Measurements from ENCODE around the gene GDF2. TPM values are rescaled to one million over a fixed set of nuclear protein-coding genes. Genes with fewer than 3 reads are reported as not detected.

The GDF2 gene
- total RNA-seq, 4 donors from 2014 or later: not detected

- Histone ChIP-seq H3K9me3 (no peaks in the 10 kb centered on the region), H3K27ac (peak overlapping the region in 2 of 4 donors; percentile 65 to 83), H3K4me3 (no peak overlapping the region), H3K36me3 (no peaks in the 10 kb centered on the region), H3K4me1 (peaks cover 0 to 20% (median 0%) of the 10 kb centered on the region in 4 donors), H3K27me3 (no peaks in the 10 kb centered on the region)
- DNase-seq: no peak
- TF ChIP-seq POLR2A (IDR thresholded peaks at IDR 0.05) (no peak), CTCF (IDR thresholded peaks at IDR 0.05) (no peak)
These were observed 7.6 kb downstream of the GDF2 start for GRCh38 chr10:47329855-47330254.

- no peaks in the 10 kb centered on the region for H3K9me3 ChIP-seq
- TF ChIP-seq CTCF (IDR thresholded peaks at IDR 0.05) (no peak), POLR2A (IDR thresholded peaks at IDR 0.05) (no peak)
- peaks cover 0 to 20% (median 0%) of the 10 kb centered on the region in 4 donors for H3K4me1 ChIP-seq
- no peak overlapping the region for H3K4me3 ChIP-seq
- no peaks in the 10 kb centered on the region for H3K36me3 ChIP-seq
- DNase-seq: no peak
- peak overlapping the region in 2 of 4 donors; percentile 65 to 83 for H3K27ac ChIP-seq
- no peaks in the 10 kb centered on the region for H3K27me3 ChIP-seq
These were observed 8.1 kb downstream of the GDF2 start for GRCh38 chr10:47330366-47330765.

- peak in 1 of 2 donors; percentile 8 for TF ChIP-seq POLR2A (IDR thresholded peaks at IDR 0.05)
- TF ChIP-seq CTCF (IDR thresholded peaks at IDR 0.05): no peak
- Histone ChIP-seq H3K27me3 (no peaks in the 10 kb centered on the region), H3K9me3 (no peaks in the 10 kb centered on the region), H3K36me3 (no peaks in the 10 kb centered on the region), H3K27ac (peak overlapping the region in 2 of 4 donors; percentile 65 to 83), H3K4me3 (no peak overlapping the region), H3K4me1 (peaks cover 0 to 20% (median 0%) of the 10 kb centered on the region in 4 donors)
- DNase-seq: peak in 2 of 3 donors; percentile 90 to 91
These were observed 8.6 kb downstream of the GDF2 start for GRCh38 chr10:47330804-47331203.

GRCh38 chr10:47331491-47331890 lies 9.2 kb downstream of the GDF2 start:
- Histone ChIP-seq H3K4me3 (no peak overlapping the region), H3K36me3 (no peaks in the 10 kb centered on the region), H3K27me3 (no peaks in the 10 kb centered on the region), H3K27ac (peak overlapping the region in 1 of 4 donors; percentile 65), H3K9me3 (no peaks in the 10 kb centered on the region), H3K4me1 (peaks cover 0 to 20% (median 0%) of the 10 kb centered on the region in 4 donors)
- TF ChIP-seq POLR2A (IDR thresholded peaks at IDR 0.05) (no peak), CTCF (IDR thresholded peaks at IDR 0.05) (no peak)
- no peak for DNase-seq

- H3K9me3 ChIP-seq: no peaks in the 10 kb centered on the region
- TF ChIP-seq POLR2A (IDR thresholded peaks at IDR 0.05): no peak
- no peak for TF ChIP-seq CTCF (IDR thresholded peaks at IDR 0.05)
- no peak overlapping the region for H3K27ac ChIP-seq
- no peak for DNase-seq
- peaks cover 0 to 20% (median 0%) of the 10 kb centered on the region in 4 donors for H3K4me1 ChIP-seq
- H3K36me3 ChIP-seq: no peaks in the 10 kb centered on the region
- no peaks in the 10 kb centered on the region for H3K27me3 ChIP-seq
- no peak overlapping the region for H3K4me3 ChIP-seq
These were observed 9.7 kb downstream of the GDF2 start for GRCh38 chr10:47331954-47332353.

- Histone ChIP-seq H3K4me1 (peaks cover 0 to 20% (median 0%) of the 10 kb centered on the region in 4 donors), H3K4me3 (no peak overlapping the region), H3K36me3 (no peaks in the 10 kb centered on the region), H3K9me3 (no peaks in the 10 kb centered on the region), H3K27ac (no peak overlapping the region), H3K27me3 (no peaks in the 10 kb centered on the region)
- no peak for TF ChIP-seq CTCF (IDR thresholded peaks at IDR 0.05)
- TF ChIP-seq POLR2A (IDR thresholded peaks at IDR 0.05): no peak
- no peak for DNase-seq
These were observed 10.1 kb downstream of the GDF2 start for GRCh38 chr10:47332371-47332770.
